A549 (cell line): ENCODE results near the gene USP3. TPM values are rescaled to one million over a fixed set of nuclear protein-coding genes. Genes with fewer than 3 reads are reported as not detected.
A peak's percentile ranks its signal among the peaks of the same experiment; 100 is the strongest.

Source experiments
- ATAC-seq, 2 experiments: fragments of 200-7000 bp in 1 of 2; fragments of >200 bp in 1 of 2; cut with Nextera tagmentation in 1 of 2; cut with Tn5 transposase in 1 of 2; 3 replicates each; pipeline versions ENCODE4 v1.8.0 to v1.9.1; 2018 to 2020; ENCODE audit warnings: mild to moderate bottlenecking in 1 of 2, moderate library complexity in 1 of 2
- CTCF ChIA-PET: fragments of 300-600 bp; sonication (Branson Sonifier 250); formaldehyde crosslinking; extraction: SDS; loops from one replicate; lab custom pipeline; 2021; ENCODE audit warnings: antibody characterized with exemption, inconsistent platforms; lab: Yijun Ruan, JAX
- POLR2A ChIA-PET: fragments of 350-600 bp; formaldehyde crosslinking; extraction: SDS; loops from one replicate; lab custom pipeline; 2021; ENCODE audit warnings: antibody characterized with exemption, inconsistent platforms; lab: Yijun Ruan, JAX
- DNase-seq, 2 experiments: peaks; one replicate each; pipeline versions ENCODE4 v3.0.0 to v3.0.0-alpha.2; 2011 to 2016; ENCODE audit warnings: low read depth in 1 of 2, low spot score in 1 of 2
- FAIRE-seq: peaks from 2 replicates; lab custom pipeline; 2011; peaks lifted over from hg19 to GRCh38; lab: Jason Lieb, UNC
- H3K27ac ChIP-seq, 2 experiments: fragments of >200 bp; sonication (Bioruptor Twin); formaldehyde crosslinking; 3 replicates each; pipeline ENCODE4 v1.5.1; 2016 to 2017
- H3K4me1 ChIP-seq: fragments of >200 bp; sonication (Bioruptor Twin); formaldehyde crosslinking; 3 replicates; pipeline ENCODE4 v1.6.1; 2016
- H3K4me2 ChIP-seq: fragments of >200 bp; sonication (Bioruptor Twin); formaldehyde crosslinking; 3 replicates; pipeline ENCODE4 v1.6.1; 2016
- H3K4me3 ChIP-seq: fragments of >200 bp; sonication (Bioruptor Twin); formaldehyde crosslinking; 3 replicates; pipeline ENCODE4 v1.5.1; 2016
- H3K9me3 ChIP-seq: fragments of >200 bp; sonication (Bioruptor Twin); formaldehyde crosslinking; 3 replicates; pipeline ENCODE4 v1.6.1; 2016
- CBX2 ChIP-seq: fragments of 200-600 bp; sonication (generic); IDR thresholded peaks from 2 replicates; pipeline ENCODE4 v1.6.1; 2016; ENCODE audit warnings: low read depth, mild to moderate bottlenecking, borderline replicate concordance
- CEBPB ChIP-seq, 2 experiments: fragments of >200 bp in 1 of 2; sonication (Bioruptor Twin) in 1 of 2; formaldehyde crosslinking in 1 of 2; IDR thresholded peaks; 2 replicates each; pipeline ENCODE4 v1.6.1; 2012 to 2016
- CHD2 ChIP-seq: fragments of 150-350 bp; IDR thresholded peaks from 2 replicates; pipeline ENCODE4 v1.6.1; 2014; ENCODE audit warnings: low read length; ENCODE audit not compliant: partially characterized antibody
- CHD4 ChIP-seq: fragments of 200-600 bp; sonication (generic); IDR thresholded peaks from 2 replicates; pipeline ENCODE4 v1.6.1; 2016; ENCODE audit warnings: antibody characterized with exemption, mild to moderate bottlenecking, borderline replicate concordance
- EHMT2 ChIP-seq: fragments of 200-600 bp; sonication (generic); IDR thresholded peaks from 2 replicates; pipeline ENCODE4 v1.6.1; 2016; ENCODE audit warnings: antibody characterized with exemption, low read depth, mild to moderate bottlenecking, moderate library complexity
- EP300 ChIP-seq, 2 experiments: fragments of >200 bp; sonication (Bioruptor Twin); formaldehyde crosslinking; IDR thresholded peaks; 2 replicates in 1 of 2; 3 replicates in 1 of 2; pipeline ENCODE4 v1.6.1; 2016 to 2017
- FOSL2 ChIP-seq, 2 experiments: fragments of 450-650 bp in 1 of 2; fragments of >200 bp in 1 of 2; sonication (Bioruptor Twin) in 1 of 2; formaldehyde crosslinking; IDR thresholded peaks; 2 replicates each; pipeline versions ENCODE4 v1.5.0 to v1.6.1; 2016 to 2020; ENCODE audit warnings: mild to moderate bottlenecking in 1 of 2, moderate library complexity in 1 of 2
- HOXA7 ChIP-seq: fragments of 250-450 bp; sonication (Bioruptor Pico); IDR thresholded peaks from 2 replicates; pipeline ENCODE4 v1.5.0; 2020; ENCODE audit warnings: mild to moderate bottlenecking, moderate library complexity
- HOXB13 ChIP-seq: fragments of 250-450 bp; sonication (Bioruptor Pico); IDR thresholded peaks from 2 replicates; pipeline ENCODE4 v1.5.0; 2020; ENCODE audit warnings: low read depth, mild to moderate bottlenecking, moderate library complexity
- HOXB5 ChIP-seq: fragments of 250-450 bp; sonication (Bioruptor Pico); IDR thresholded peaks from 2 replicates; pipeline ENCODE4 v1.5.0; 2020; ENCODE audit warnings: mild to moderate bottlenecking, moderate library complexity
- JUNB ChIP-seq: fragments of >200 bp; sonication (Bioruptor Twin); formaldehyde crosslinking; IDR thresholded peaks from 2 replicates; pipeline ENCODE4 v1.6.1; 2016
- MAFK ChIP-seq: fragments of 450-650 bp; IDR thresholded peaks from 2 replicates; pipeline ENCODE4 v1.6.1; 2014; ENCODE audit not compliant: partially characterized antibody
- PHF8 ChIP-seq: fragments of 200-600 bp; sonication (generic); IDR thresholded peaks from 2 replicates; pipeline ENCODE4 v1.6.1; 2016; ENCODE audit warnings: low read depth, mild to moderate bottlenecking, antibody characterized with exemption, moderate library complexity, borderline replicate concordance
- SMC3 ChIP-seq: fragments of >200 bp; sonication (Bioruptor Twin); formaldehyde crosslinking; IDR thresholded peaks from 3 replicates; pipeline ENCODE4 v1.6.1; 2018; ENCODE audit warnings: inconsistent platforms
- ZC3H11A ChIP-seq: fragments of 450-650 bp; IDR thresholded peaks from 2 replicates; pipeline ENCODE4 v1.6.1; 2014; ENCODE audit warnings: antibody characterized with exemption, mild to moderate bottlenecking
- WGBS: methylation state at CpG from one replicate; pipeline ENCODE4 v1.1.6; 2017; ENCODE audit errors: missing lambda C conversion rate; 5-methylcytosine and 5-hydroxymethylcytosine counted together
- polyA plus RNA-seq, 4 experiments: library from polyadenylated mRNA; depleted of rRNA in 3 of 4; stranded (reverse); fragments of >200 nt; fragmentation: RNase III in 1 of 4; extraction: RNeasy Plus Mini Kit Qiagen cat#74134 plus additional on column Dnase treatment in 1 of 4; gene quantifications; 2 replicates in 3 of 4; 3 replicates in 1 of 4; pipeline ENCODE4 v1.2.3, GENCODE V29; 2011 to 2017
- TF ChIP-seq, protein P1 (sequence below): fragments of 250-450 bp; sonication (Bioruptor Pico); IDR thresholded peaks from 2 replicates; pipeline ENCODE4 v1.5.0; 2021; ENCODE audit warnings: mild to moderate bottlenecking, moderate library complexity, borderline replicate concordance
- TF ChIP-seq, protein P2 (sequence below): IDR thresholded peaks from 2 replicates; pipeline ENCODE4 v1.6.1; 2012
- TF ChIP-seq, protein P3 (sequence below): fragments of 250-450 bp; sonication (Bioruptor Pico); IDR thresholded peaks from 2 replicates; pipeline ENCODE4 v1.5.0; 2020; ENCODE audit warnings: low read depth, mild to moderate bottlenecking, moderate library complexity

USP3 gene
- polyA plus RNA-seq, 2 of the 4 experiments (the other 2 are of a cell fraction) = 41.8 to 99.1 TPM

DNA sequence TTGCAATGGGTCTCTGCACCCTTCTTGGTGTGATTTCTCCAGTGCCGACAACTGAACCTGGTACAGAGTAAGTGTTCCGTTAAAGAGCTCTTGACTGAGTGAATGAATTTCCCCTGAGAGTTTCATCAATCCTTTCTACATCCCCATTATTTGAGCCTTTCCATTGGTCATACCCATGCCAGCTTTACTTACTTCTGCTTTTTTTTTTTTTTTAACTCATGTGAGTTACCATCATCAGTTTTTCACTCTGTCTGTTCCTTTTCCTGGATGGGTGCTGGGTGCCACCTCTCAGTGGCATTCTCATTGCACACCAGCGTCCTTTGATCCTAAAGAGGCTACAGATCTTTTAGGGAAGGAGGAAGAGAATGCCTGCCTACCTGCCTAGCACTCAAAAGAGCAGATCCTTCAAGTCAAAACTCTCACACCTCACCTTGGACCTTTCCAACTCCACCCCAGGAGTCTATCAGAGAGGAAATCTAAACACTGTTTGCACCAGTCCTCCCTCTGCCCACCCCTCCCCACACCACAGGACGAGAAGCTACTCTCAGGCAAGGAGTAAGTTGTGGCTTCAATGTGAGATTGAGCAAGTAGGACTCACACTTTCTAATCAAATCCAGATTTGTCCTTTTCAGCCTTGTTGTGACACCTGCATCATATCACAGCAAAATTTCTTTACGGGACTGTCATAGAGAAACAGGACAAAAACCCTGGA is 13.1 kb upstream of the USP3 start (continued):
- TF ChIP-seq CHD4 = no peak

DNA sequence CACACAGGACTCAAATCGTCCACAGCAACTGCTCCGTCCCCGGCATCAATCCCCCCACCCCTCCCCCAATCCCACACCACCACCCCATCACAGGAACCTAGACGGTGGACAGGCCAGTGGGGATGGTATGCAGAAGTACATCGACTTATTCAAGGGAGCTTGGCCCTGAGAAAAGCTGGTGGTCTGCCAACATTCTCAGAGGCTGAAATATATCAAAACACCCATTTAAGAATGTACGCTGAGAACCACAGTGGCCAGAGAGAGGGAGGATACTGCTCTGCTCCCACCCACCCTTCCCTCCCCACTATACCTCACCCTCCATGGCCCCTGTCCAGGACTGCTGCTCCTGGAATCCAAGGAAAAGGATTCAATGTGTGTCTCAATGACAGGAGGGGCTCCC is 12.4 kb upstream of the USP3 start:
- CTCF ChIA-PET = interaction anchor here (1.0 to 12.3 kb wide), 6 partner anchors 11 to 108 kb away, joined by 3 to 161 read pairs (median 9); partner anchors contain the start of gene USP3
- no peak for ATAC-seq
- DNase-seq = no peak
- Histone ChIP-seq H3K4me1 (peaks cover 65% of the 10 kb centered on the region), H3K4me3 (no peak overlapping the region), H3K4me2 (peak overlapping the region; percentile 53), H3K9me3 (no peaks in the 10 kb centered on the region), H3K27ac (peak overlapping the region; percentile 52 to 82)
- no peak for FAIRE-seq
- TF ChIP-seq HOXB5 (CRISPR knock-in tag) = no peak
- no peak for TF ChIP-seq EP300 (IDR thresholded peaks at IDR 0.05)
- WGBS = 85% methylated on average over 4 of the region's 6 CpGs
- POLR2A ChIA-PET = interaction anchor here (1.0 kb wide), 1 partner anchor 10 kb away, joined by 6 read pairs; no protein-coding TSS in a partner anchor

DNA sequence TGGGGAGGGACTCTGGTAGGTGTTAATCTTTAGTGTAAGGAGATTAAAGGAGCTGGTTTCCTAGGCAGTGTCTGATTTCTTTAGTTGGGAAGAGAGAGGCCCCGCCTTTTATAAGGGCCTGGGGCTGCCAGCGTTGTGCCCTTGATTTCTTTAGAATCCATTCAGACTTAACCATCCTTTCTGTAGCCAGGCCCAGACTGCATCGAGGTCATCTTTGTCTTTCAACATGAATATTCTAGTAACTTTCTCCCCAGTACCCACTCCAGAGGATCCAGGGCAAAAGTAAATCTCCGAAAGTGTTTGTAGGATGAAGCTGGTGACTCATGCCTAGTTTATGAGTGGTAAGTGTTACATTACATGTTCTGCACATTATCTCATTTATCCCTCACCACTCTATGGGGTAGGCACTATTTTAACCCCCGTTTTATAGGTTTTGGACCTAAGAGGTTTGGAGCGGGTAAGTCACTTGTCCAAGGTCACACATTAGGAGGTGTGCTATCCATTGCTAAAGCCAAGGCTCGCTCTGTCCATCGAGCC is 11.8 kb upstream of the USP3 start:
- FAIRE-seq = peak; percentile 18
- H3K27ac ChIP-seq = peak overlapping the region; percentile 52 to 82
- ATAC-seq = peak in 1 of 2 experiments; percentile 14; a peak in 3 of 6 replicates
- no peak for DNase-seq
- POLR2A ChIA-PET = interaction anchor here (1.0 kb wide), 1 partner anchor 9 kb away, joined by 6 read pairs; no protein-coding TSS in a partner anchor
- no peak overlapping the region for H3K4me3 ChIP-seq
- TF ChIP-seq EHMT2 = no peak
- no peak for TF ChIP-seq PHF8
- TF ChIP-seq FOSL2 (IDR thresholded peaks at IDR 0.05) = no peak
- TF ChIP-seq FOSL2 (CRISPR knock-in tag; IDR thresholded peaks at IDR 0.05) = peak; percentile 86
- no peak for TF ChIP-seq ZC3H11A
- TF ChIP-seq, protein P1, sequence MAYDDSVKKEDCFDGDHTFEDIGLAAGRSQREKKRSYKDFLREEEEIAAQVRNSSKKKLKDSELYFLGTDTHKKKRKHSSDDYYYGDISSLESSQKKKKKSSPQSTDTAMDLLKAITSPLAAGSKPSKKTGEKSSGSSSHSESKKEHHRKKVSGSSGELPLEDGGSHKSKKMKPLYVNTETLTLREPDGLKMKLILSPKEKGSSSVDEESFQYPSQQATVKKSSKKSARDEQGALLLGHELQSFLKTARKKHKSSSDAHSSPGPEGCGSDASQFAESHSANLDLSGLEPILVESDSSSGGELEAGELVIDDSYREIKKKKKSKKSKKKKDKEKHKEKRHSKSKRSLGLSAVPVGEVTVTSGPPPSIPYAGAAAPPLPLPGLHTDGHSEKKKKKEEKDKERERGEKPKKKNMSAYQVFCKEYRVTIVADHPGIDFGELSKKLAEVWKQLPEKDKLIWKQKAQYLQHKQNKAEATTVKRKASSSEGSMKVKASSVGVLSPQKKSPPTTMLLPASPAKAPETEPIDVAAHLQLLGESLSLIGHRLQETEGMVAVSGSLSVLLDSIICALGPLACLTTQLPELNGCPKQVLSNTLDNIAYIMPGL (CRISPR knock-in tag) = no peak
- TF ChIP-seq SMC3 = no peak
- no peak for TF ChIP-seq HOXA7 (CRISPR knock-in tag)
- no peak for TF ChIP-seq HOXB13
- no peak for TF ChIP-seq MAFK
- 0 out of 4 replicates have a peak, but pooled peaks of 1 of the 2 experiments have one; percentile 5 for TF ChIP-seq CEBPB (IDR thresholded peaks at IDR 0.05)
- TF ChIP-seq, protein P2, sequence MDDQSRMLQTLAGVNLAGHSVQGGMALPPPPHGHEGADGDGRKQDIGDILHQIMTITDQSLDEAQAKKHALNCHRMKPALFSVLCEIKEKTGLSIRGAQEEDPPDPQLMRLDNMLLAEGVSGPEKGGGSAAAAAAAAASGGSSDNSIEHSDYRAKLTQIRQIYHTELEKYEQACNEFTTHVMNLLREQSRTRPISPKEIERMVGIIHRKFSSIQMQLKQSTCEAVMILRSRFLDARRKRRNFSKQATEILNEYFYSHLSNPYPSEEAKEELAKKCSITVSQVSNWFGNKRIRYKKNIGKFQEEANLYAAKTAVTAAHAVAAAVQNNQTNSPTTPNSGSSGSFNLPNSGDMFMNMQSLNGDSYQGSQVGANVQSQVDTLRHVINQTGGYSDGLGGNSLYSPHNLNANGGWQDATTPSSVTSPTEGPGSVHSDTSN = peak; percentile 38; the same call in 1 of the 2 replicates
- no peak for TF ChIP-seq CBX2
- TF ChIP-seq, protein P3, sequence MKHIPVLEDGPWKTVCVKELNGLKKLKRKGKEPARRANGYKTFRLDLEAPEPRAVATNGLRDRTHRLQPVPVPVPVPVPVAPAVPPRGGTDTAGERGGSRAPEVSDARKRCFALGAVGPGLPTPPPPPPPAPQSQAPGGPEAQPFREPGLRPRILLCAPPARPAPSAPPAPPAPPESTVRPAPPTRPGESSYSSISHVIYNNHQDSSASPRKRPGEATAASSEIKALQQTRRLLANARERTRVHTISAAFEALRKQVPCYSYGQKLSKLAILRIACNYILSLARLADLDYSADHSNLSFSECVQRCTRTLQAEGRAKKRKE = no peak
- TF ChIP-seq CHD2 = no peak
- TF ChIP-seq JUNB = 0 out of 2 replicates have a peak, but pooled peaks have one; percentile 19
- TF ChIP-seq, all 56 proteins: peak for 4
- CTCF ChIA-PET = interaction anchor here (0.6 to 12.3 kb wide), 13 partner anchors 8 to 115 kb away, joined by 3 to 161 read pairs (median 3); partner anchors contain the start of gene USP3
- Histone ChIP-seq H3K4me1 (peaks cover 67% of the 10 kb centered on the region), H3K4me2 (peak overlapping the region; percentile 53), H3K9me3 (0 out of 3 replicates have a peak, but pooled peaks cover 4% of the 10 kb centered on the region)
- 57% methylated on average over 8 of the region's 8 CpGs for WGBS
